WTC11 (cell line): ENCODE results near the gene TBC1D22B. TPM values are rescaled to one million over a fixed set of nuclear protein-coding genes. Genes with fewer than 3 reads are reported as not detected.

ENCODE experiments used
- ATAC-seq: fragments of 200-7000 bp; cut with Tn5 transposase; 2 replicates; pipeline ENCODE4 v1.10.0; 2021; ENCODE audit warnings: mild to moderate bottlenecking, moderate library complexity
- CTCF ChIA-PET: fragments of 300-600 bp; sonication (Branson Sonifier 250); formaldehyde crosslinking; loops from one replicate; lab custom pipeline; 2021; ENCODE audit warnings: antibody characterized with exemption; lab: Charles Lee
- POLR2A ChIA-PET: fragments of 350-600 bp; sonication (Branson Sonifier 250); formaldehyde crosslinking; loops from one replicate; lab custom pipeline; 2021; ENCODE audit warnings: antibody characterized with exemption; lab: Charles Lee
- DNase-seq: peaks from one replicate; pipeline ENCODE4 v3.0.0; 2021; ENCODE audit warnings: low spot score
- H3K27ac Mint-ChIP-seq: 2 replicates; pipeline ENCODE4 v1.8.0; 2021; ENCODE audit warnings: mixed read lengths
- H3K27me3 Mint-ChIP-seq: 2 replicates; pipeline ENCODE4 v1.8.0; 2021; ENCODE audit warnings: low read depth, mild to moderate bottlenecking, moderate library complexity, mixed read lengths
- H3K36me3 Mint-ChIP-seq: 2 replicates; pipeline ENCODE4 v1.8.0; 2021; ENCODE audit warnings: mixed read lengths
- H3K4me1 Mint-ChIP-seq: 2 replicates; pipeline ENCODE4 v1.8.0; 2022; ENCODE audit warnings: mixed read lengths
- H3K4me3 Mint-ChIP-seq: 2 replicates; pipeline ENCODE4 v1.8.0; 2021; ENCODE audit warnings: mild to moderate bottlenecking, moderate library complexity, mixed read lengths
- H3K9me3 Mint-ChIP-seq: 2 replicates; pipeline ENCODE4 v1.8.0; 2021; ENCODE audit warnings: mixed read lengths
- ATF1 ChIP-seq: sonication (generic); formaldehyde crosslinking; IDR thresholded peaks from 2 replicates; pipeline ENCODE4 v1.8.1; 2023; ENCODE audit warnings: mild to moderate bottlenecking, moderate library complexity, missing genetic modification reagents
- CTCF ChIP-seq: fragments of 200-600 bp; IDR thresholded peaks from 2 replicates; pipeline ENCODE4 v1.8.0; 2022; ENCODE audit warnings: antibody characterized with exemption
- ESRRA ChIP-seq: sonication (generic); formaldehyde crosslinking; IDR thresholded peaks from 2 replicates; pipeline ENCODE4 v1.8.1; 2022; ENCODE audit warnings: mild to moderate bottlenecking, missing genetic modification reagents, borderline replicate concordance
- ETV6 ChIP-seq: sonication (generic); formaldehyde crosslinking; IDR thresholded peaks from 2 replicates; pipeline ENCODE4 v1.8.1; 2022; ENCODE audit warnings: mild to moderate bottlenecking, missing genetic modification reagents
- FOXP1 ChIP-seq: sonication (generic); formaldehyde crosslinking; IDR thresholded peaks from 2 replicates; pipeline ENCODE4 v1.8.0; 2022; ENCODE audit warnings: missing genetic modification reagents, mild to moderate bottlenecking, moderate library complexity, borderline replicate concordance
- FOXP4 ChIP-seq: sonication (generic); formaldehyde crosslinking; IDR thresholded peaks from 2 replicates; pipeline ENCODE4 v1.8.0; 2022; ENCODE audit warnings: mild to moderate bottlenecking, missing genetic modification reagents
- GABPB1 ChIP-seq: sonication (generic); formaldehyde crosslinking; IDR thresholded peaks from 2 replicates; pipeline ENCODE4 v1.8.1; 2023; ENCODE audit warnings: mild to moderate bottlenecking, missing genetic modification reagents
- GTF2I ChIP-seq: fragments of 250-450 bp; sonication (Bioruptor Pico); conservative IDR thresholded peaks from 2 replicates; pipeline ENCODE4 v1.4.0; 2021; ENCODE audit warnings: mild to moderate bottlenecking
- HMGA2 ChIP-seq: fragments of 250-450 bp; sonication (Bioruptor Pico); IDR thresholded peaks from 2 replicates; pipeline ENCODE4 v1.4.0; 2021; ENCODE audit warnings: mild to moderate bottlenecking, moderate library complexity
- HMGXB4 ChIP-seq: sonication (generic); formaldehyde crosslinking; IDR thresholded peaks from 2 replicates; pipeline ENCODE4 v1.8.1; 2023; ENCODE audit warnings: mild to moderate bottlenecking, moderate library complexity, missing genetic modification reagents
- KAT7 ChIP-seq: sonication (generic); formaldehyde crosslinking; IDR thresholded peaks from 2 replicates; pipeline ENCODE4 v1.8.1; 2023; ENCODE audit warnings: missing genetic modification reagents, mild to moderate bottlenecking, borderline replicate concordance
- NFATC4 ChIP-seq: fragments of 250-450 bp; sonication (Bioruptor Pico); IDR thresholded peaks from 2 replicates; pipeline ENCODE4 v1.9.0; 2021; ENCODE audit warnings: mild to moderate bottlenecking
- NFYB ChIP-seq: sonication (generic); formaldehyde crosslinking; conservative IDR thresholded peaks from 2 replicates; pipeline ENCODE4 v1.8.0; 2022; ENCODE audit warnings: low read depth, missing genetic modification reagents
- NR2C2 ChIP-seq: sonication (generic); formaldehyde crosslinking; IDR thresholded peaks from 2 replicates; pipeline ENCODE4 v1.8.0; 2022; ENCODE audit warnings: mild to moderate bottlenecking, missing genetic modification reagents
- OVOL2 ChIP-seq: fragments of 250-450 bp; sonication (Bioruptor Pico); IDR thresholded peaks from 2 replicates; pipeline ENCODE4 v1.9.0; 2021; ENCODE audit warnings: mild to moderate bottlenecking, borderline replicate concordance
- RELA ChIP-seq: sonication (generic); formaldehyde crosslinking; IDR thresholded peaks from 2 replicates; pipeline ENCODE4 v1.8.1; 2022; ENCODE audit warnings: missing genetic modification reagents, mild to moderate bottlenecking, borderline replicate concordance
- SMAD3 ChIP-seq: sonication (generic); formaldehyde crosslinking; IDR thresholded peaks from 2 replicates; pipeline ENCODE4 v1.8.0; 2022; ENCODE audit warnings: missing genetic modification reagents, mild to moderate bottlenecking, borderline replicate concordance
- SMAD4 ChIP-seq: sonication (generic); formaldehyde crosslinking; IDR thresholded peaks from 2 replicates; pipeline ENCODE4 v1.8.0; 2022; ENCODE audit warnings: mild to moderate bottlenecking, missing genetic modification reagents
- ZNF121 ChIP-seq: sonication (generic); formaldehyde crosslinking; IDR thresholded peaks from 2 replicates; pipeline ENCODE4 v1.8.0; 2023; ENCODE audit warnings: missing genetic modification reagents
- ZNF232 ChIP-seq: sonication (generic); formaldehyde crosslinking; IDR thresholded peaks from 2 replicates; pipeline ENCODE4 v1.8.0; 2022; ENCODE audit warnings: mild to moderate bottlenecking, missing genetic modification reagents
- ZNF281 ChIP-seq: sonication (generic); formaldehyde crosslinking; IDR thresholded peaks from 2 replicates; pipeline ENCODE4 v1.8.0; 2023; ENCODE audit warnings: mild to moderate bottlenecking, missing genetic modification reagents
- ZNF416 ChIP-seq: fragments of 250-450 bp; sonication (Bioruptor Pico); IDR thresholded peaks from 2 replicates; pipeline ENCODE4 v1.9.0; 2021; ENCODE audit warnings: mild to moderate bottlenecking, inconsistent platforms
- total RNA-seq: library from RNA; stranded (reverse); gene quantifications from 3 replicates; pipeline ENCODE4 v1.2.3, GENCODE V29; 2021
- TF ChIP-seq, protein P1 (sequence below): sonication (generic); formaldehyde crosslinking; IDR thresholded peaks from 2 replicates; pipeline ENCODE4 v1.8.0; 2022; ENCODE audit warnings: mild to moderate bottlenecking, missing genetic modification reagents

TBC1D22B gene
- total RNA-seq, 1 experiment from 2014 or later, result 16.4 TPM

- TF ChIP-seq FOXP4 (CRISPR knock-in tag), result peak; percentile 62; the same call in 1 of the 2 replicates
- TF ChIP-seq RELA, result no peak
- TF ChIP-seq KAT7, result 0 out of 2 replicates have a peak, but pooled peaks have one; percentile 49
- TF ChIP-seq HMGXB4 (CRISPR knock-in tag), result peak; percentile 81
- TF ChIP-seq, protein P1, sequence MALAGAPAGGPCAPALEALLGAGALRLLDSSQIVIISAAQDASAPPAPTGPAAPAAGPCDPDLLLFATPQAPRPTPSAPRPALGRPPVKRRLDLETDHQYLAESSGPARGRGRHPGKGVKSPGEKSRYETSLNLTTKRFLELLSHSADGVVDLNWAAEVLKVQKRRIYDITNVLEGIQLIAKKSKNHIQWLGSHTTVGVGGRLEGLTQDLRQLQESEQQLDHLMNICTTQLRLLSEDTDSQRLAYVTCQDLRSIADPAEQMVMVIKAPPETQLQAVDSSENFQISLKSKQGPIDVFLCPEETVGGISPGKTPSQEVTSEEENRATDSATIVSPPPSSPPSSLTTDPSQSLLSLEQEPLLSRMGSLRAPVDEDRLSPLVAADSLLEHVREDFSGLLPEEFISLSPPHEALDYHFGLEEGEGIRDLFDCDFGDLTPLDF, result no peak
- TF ChIP-seq FOXP1 (CRISPR knock-in tag), result no peak; the same call in 1 of the 2 replicates
- no peak for TF ChIP-seq ATF1 (CRISPR knock-in tag)
- no peak for TF ChIP-seq OVOL2 (CRISPR knock-in tag)
- no peak for TF ChIP-seq ZNF416 (CRISPR knock-in tag)
- no peak for TF ChIP-seq ZNF121 (CRISPR knock-in tag)
- no peak for TF ChIP-seq NR2C2 (CRISPR knock-in tag)
- peak; percentile 64; the same call in 1 of the 2 replicates for TF ChIP-seq ETV6 (CRISPR knock-in tag)
- peak; percentile 80 for TF ChIP-seq GABPB1
- TF ChIP-seq HMGA2, result no peak; the same call in 1 of the 2 replicates
Observed at GRCh38 chr6:37257634-37258404, at the start of gene TBC1D22B, which contains the start of gene TMEM217 (continued).

DNA sequence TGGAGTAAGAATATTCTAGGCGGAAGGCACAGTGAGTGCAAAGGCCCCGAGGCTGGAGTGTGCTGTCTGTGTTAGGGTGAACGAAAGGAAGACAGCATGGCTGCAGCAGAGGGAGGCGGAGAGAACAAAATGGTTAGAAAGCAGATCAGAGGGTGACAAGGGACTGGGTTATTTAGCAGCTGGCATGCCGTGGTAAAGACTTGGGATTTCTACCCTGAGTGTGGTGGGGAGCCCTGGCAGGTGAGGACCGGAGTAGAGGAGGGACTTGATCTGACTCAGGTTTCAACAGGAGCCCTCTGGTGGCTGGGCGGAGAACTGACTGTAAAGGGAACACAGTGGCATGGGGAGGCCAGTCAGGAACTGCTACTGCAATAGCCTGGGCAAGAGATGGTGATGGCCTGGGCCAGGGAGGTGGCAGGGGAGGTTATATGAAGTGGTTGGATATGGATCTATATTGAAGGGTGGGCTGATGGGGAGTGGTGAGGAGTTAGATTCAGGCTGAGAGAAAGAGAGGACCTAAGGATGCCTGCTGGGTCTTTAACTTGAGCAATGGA, 49.6 kb upstream of the TBC1D22B start:
- ChIA-PET CTCF (interaction anchor here (0.6 to 20.2 kb wide), 10 partner anchors 9 to 294 kb away, joined by 3 to 537 read pairs (median 6); partner anchors contain the start of gene PIM1), POLR2A (no interaction called here)
- peak; percentile 70 for TF ChIP-seq CTCF
- TF ChIP-seq GTF2I (CRISPR knock-in tag), result peak; percentile 53; the same call in 1 of the 2 replicates
- TF ChIP-seq SMAD3 (CRISPR knock-in tag), result no peak
- TF ChIP-seq SMAD4 (CRISPR knock-in tag), result no peak
- no peak for TF ChIP-seq ESRRA (CRISPR knock-in tag)
- no peak for TF ChIP-seq ZNF281
- TF ChIP-seq ETV6 (CRISPR knock-in tag), result peak; percentile 42; the same call in 1 of the 2 replicates
- TF ChIP-seq GABPB1, result 0 out of 2 replicates have a peak, but pooled peaks have one; percentile 51
- TF ChIP-seq NFATC4, result no peak
- 0 out of 2 replicates have a peak, but pooled peaks have one; percentile 15 for TF ChIP-seq ZNF232 (CRISPR knock-in tag)
- TF ChIP-seq NFYB, result no peak
- Mint-ChIP-seq H3K27ac (no peak overlapping the region), H3K36me3 (no peaks in the 10 kb centered on the region), H3K4me3 (no peak overlapping the region), H3K9me3 (no peaks in the 10 kb centered on the region), H3K27me3 (peaks cover 3% of the 10 kb centered on the region; the same call in 1 of the 2 replicates), H3K4me1 (peaks cover 5% of the 10 kb centered on the region; the same call in 1 of the 2 replicates)
- ATAC-seq, result peak; percentile 94
- peak; percentile 97 for DNase-seq
